Progenitor cell of endocrine pancreas (in vitro differentiated cells): ENCODE measurements around the gene OR52E5. TPM values are rescaled to one million over a fixed set of nuclear protein-coding genes. Genes with fewer than 3 reads are reported as not detected.

Experiments used
- DNase-seq: peaks from one replicate; pipeline ENCODE4 v3.0.0; 2021; ENCODE audit warnings: low spot score; ENCODE audit not compliant: unreplicated experiment
- H3K27ac Mint-ChIP-seq: 2 replicates; pipeline ENCODE4 v1.8.0; 2021; ENCODE audit warnings: mild to moderate bottlenecking, moderate library complexity, mixed read lengths
- H3K27me3 Mint-ChIP-seq: 2 replicates; pipeline ENCODE4 v1.8.0; 2021; ENCODE audit warnings: mixed read lengths
- H3K36me3 Mint-ChIP-seq: 2 replicates; pipeline ENCODE4 v1.8.0; 2022; ENCODE audit warnings: mixed read lengths; ENCODE audit not compliant: insufficient read depth
- H3K4me1 Mint-ChIP-seq: 2 replicates; pipeline ENCODE4 v1.8.0; 2021; ENCODE audit warnings: low read depth, mixed read lengths
- H3K4me3 Mint-ChIP-seq: 2 replicates; pipeline ENCODE4 v1.8.0; 2021; ENCODE audit warnings: low read depth, mild to moderate bottlenecking, moderate library complexity, mixed read lengths
- H3K9me3 Mint-ChIP-seq: 2 replicates; pipeline ENCODE4 v1.8.0; 2021; ENCODE audit warnings: low read depth, mixed read lengths
- total RNA-seq: library from RNA; stranded (reverse); gene quantifications from 2 replicates; pipeline ENCODE4 v1.2.1, GENCODE V29; 2021
- TF ChIP-seq, protein P1 (sequence below): fragments of 200-600 bp; sonication (generic); IDR thresholded peaks from one replicate; pipeline ENCODE4 v1.5.0; 2021; ENCODE audit warnings: antibody characterized with exemption, mild to moderate bottlenecking; ENCODE audit not compliant: unreplicated experiment

The OR52E5 gene
- total RNA-seq, 1 donor from 2014 or later = not detected

DNA sequence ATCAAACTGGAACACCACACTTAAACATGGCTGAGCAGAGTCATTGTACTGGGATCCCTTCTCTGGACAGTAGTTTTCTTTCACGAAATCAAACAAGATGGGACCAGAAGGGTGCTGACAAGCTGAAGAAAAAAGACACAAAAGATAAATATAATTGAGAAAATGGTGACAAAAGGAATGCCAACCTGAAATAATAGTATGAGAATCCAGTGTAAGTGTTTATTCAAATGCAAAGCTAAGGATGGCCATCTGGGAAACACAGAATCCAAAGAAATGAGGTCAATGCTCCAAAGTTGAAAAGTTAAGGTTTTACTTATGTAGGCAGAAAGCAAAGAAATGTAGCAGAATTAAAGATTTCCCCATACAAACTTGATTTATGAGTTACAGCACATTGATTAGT is 5.3 kb upstream of the OR52E5 start:
- no peaks in the 10 kb centered on the region for H3K9me3 Mint-ChIP-seq
- H3K27me3 Mint-ChIP-seq = peaks cover under 1% of the 10 kb centered on the region
- H3K4me1 Mint-ChIP-seq = no peaks in the 10 kb centered on the region
- no peak for DNase-seq
- TF ChIP-seq, protein P1, sequence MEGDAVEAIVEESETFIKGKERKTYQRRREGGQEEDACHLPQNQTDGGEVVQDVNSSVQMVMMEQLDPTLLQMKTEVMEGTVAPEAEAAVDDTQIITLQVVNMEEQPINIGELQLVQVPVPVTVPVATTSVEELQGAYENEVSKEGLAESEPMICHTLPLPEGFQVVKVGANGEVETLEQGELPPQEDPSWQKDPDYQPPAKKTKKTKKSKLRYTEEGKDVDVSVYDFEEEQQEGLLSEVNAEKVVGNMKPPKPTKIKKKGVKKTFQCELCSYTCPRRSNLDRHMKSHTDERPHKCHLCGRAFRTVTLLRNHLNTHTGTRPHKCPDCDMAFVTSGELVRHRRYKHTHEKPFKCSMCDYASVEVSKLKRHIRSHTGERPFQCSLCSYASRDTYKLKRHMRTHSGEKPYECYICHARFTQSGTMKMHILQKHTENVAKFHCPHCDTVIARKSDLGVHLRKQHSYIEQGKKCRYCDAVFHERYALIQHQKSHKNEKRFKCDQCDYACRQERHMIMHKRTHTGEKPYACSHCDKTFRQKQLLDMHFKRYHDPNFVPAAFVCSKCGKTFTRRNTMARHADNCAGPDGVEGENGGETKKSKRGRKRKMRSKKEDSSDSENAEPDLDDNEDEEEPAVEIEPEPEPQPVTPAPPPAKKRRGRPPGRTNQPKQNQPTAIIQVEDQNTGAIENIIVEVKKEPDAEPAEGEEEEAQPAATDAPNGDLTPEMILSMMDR = no peak
- H3K36me3 Mint-ChIP-seq = no peaks in the 10 kb centered on the region
- H3K4me3 Mint-ChIP-seq = no peak overlapping the region
- H3K27ac Mint-ChIP-seq = no peak overlapping the region

DNA sequence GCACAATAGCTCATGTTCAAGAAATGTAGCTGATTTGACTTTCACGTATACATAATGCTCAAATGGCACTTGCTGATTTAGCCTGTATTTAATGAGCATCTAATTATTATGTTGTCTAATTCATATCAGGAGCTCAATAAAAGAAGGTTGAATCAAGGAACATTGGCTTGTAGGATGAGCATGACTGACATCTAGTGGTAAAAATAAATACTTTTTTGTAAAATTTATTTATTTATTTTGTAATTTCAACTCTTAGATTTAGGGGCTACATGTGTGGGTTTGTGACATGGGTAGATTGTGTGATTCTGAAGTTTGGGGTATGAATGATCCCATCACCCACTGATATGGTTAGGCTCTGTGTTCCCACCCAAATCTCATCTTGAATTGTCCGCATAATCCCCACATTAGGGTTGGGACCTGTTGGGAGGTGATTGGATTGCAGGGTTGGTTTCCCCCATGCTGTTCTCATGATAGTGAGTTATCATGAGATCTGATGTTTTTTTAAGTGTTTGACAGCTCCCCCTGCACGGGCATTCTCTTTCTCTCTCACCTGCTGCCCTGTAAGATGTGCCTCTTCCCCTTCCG is 1.7 kb upstream of the OR52E5 start:
- no peaks in the 10 kb centered on the region for H3K36me3 Mint-ChIP-seq
- no peaks in the 10 kb centered on the region for H3K4me1 Mint-ChIP-seq
- H3K4me3 Mint-ChIP-seq = no peak overlapping the region
- H3K27me3 Mint-ChIP-seq = peaks cover 6% of the 10 kb centered on the region
- no peak for DNase-seq
- H3K27ac Mint-ChIP-seq = no peak overlapping the region
- H3K9me3 Mint-ChIP-seq = no peaks in the 10 kb centered on the region
- TF ChIP-seq, protein P1 = peak; percentile 62

DNA sequence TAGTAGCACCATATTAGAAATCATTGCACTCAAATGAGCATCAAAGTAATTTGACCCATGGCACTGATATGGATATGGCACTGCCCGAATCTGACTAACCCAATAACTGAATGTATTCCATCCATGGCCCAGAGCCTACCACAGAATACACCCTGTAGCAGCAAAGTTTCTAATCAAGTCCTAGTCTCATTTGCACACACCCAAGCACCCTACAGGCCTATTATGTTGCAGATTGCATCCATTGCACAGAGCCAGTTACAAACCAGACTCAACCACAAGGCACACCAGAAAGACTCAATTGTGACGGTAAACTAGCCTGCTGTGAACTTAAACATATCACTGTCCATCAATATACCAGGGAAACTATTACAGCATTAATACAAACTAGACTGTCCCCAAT is 6.5 kb downstream of the OR52E5 start:
- H3K4me1 Mint-ChIP-seq = no peaks in the 10 kb centered on the region
- H3K27me3 Mint-ChIP-seq = no peaks in the 10 kb centered on the region
- DNase-seq = no peak
- TF ChIP-seq, protein P1 = no peak
- no peak overlapping the region for H3K27ac Mint-ChIP-seq
- H3K4me3 Mint-ChIP-seq = no peak overlapping the region
- no peaks in the 10 kb centered on the region for H3K36me3 Mint-ChIP-seq
- H3K9me3 Mint-ChIP-seq = no peaks in the 10 kb centered on the region

DNA sequence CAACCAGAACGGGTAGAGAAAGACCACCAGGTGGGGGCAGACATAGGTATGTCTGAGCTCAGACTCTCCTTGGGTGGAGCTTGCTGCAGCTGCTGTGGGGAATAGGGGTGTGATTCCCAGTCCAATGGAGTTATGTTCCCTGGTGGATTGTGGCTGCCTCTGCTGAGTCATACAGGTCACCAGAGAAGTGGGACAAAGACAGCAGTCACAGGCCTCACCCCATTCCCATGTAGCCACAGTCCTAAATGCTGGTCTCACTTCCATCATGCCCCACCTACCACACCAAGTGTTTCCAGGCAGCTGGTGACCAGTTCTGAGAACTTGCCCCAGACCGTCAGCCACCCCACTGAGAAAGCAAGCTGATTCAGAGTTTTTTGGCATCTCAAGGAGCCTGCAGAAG is 17.5 kb downstream of the OR52E5 start:
- DNase-seq = no peak
- H3K4me3 Mint-ChIP-seq = no peak overlapping the region
- H3K4me1 Mint-ChIP-seq = no peaks in the 10 kb centered on the region
- TF ChIP-seq, protein P1 = no peak
- H3K36me3 Mint-ChIP-seq = no peaks in the 10 kb centered on the region
- no peak overlapping the region for H3K27ac Mint-ChIP-seq
- no peaks in the 10 kb centered on the region for H3K27me3 Mint-ChIP-seq
- peaks cover 14% of the 10 kb centered on the region for H3K9me3 Mint-ChIP-seq

DNA sequence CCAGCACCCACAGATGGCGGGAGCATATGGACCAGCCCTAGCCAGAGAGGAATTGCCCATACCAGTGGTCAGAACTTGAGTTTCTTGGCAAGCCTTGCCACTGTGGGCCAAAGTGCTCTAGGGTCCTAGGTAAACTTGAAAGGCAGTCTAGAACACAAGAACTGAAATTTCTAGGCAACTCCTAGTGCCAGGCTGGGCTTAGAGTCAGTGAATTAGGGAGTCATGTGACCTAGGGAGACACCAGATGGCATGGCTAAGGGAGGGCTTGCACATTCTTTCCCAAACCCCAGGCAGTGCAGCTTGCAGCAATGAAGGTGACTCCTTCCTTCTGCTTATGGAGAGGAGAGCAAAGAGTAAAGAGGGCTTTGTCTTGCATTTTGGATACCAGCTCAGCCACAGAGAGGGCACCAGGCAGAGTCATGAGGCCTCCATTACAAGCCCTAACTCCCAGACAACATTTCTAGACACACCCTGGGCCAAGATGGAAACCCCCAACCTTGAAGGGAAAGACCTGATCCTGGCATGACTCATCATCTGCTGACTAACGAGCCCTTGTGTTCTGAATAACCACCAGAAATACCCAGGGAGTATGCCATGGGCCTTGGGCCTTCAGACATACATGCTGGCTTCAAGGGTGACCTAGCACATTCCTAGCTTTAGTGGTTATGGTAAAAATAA is 29.9 kb downstream of the OR52E5 start:
- H3K4me1 Mint-ChIP-seq = no peaks in the 10 kb centered on the region
- H3K27me3 Mint-ChIP-seq = no peaks in the 10 kb centered on the region
- peak overlapping the region; percentile 27 for H3K27ac Mint-ChIP-seq
- no peak overlapping the region for H3K4me3 Mint-ChIP-seq
- H3K36me3 Mint-ChIP-seq = no peaks in the 10 kb centered on the region
- TF ChIP-seq, protein P1 = no peak
- DNase-seq = no peak
- H3K9me3 Mint-ChIP-seq = peaks cover 14% of the 10 kb centered on the region
